Spleen (tissue), 11 donors: ENCODE measurements around the gene LRP2. TPM values are rescaled to one million over a fixed set of nuclear protein-coding genes. Genes with fewer than 3 reads are reported as not detected.
"Not testable (repeated sequence)": the region's sequence is repeated elsewhere in the genome, so short reads cannot be mapped to it uniquely, and the experiment has no call there.

Source experiments
- DNase-seq: peaks from one replicate; pipeline ENCODE4 v3.0.0-alpha.2; 2020
- H3K27ac ChIP-seq, 8 donors: fragments of 200-600 bp; sonication (generic) in 7 of 8; 1 replicate in 4 of 8; 2 replicates in 4 of 8; pipeline versions ENCODE4 v1.5.0 to v1.8.0; 2016 to 2021; ENCODE audit warnings: inconsistent platforms in 4 of 8, mild to moderate bottlenecking in 4 of 8, moderate library complexity in 1 of 8
- H3K27me3 ChIP-seq, 7 donors: fragments of 200-600 bp; sonication (generic) in 6 of 7; replicated peaks in 1 of 7; 1 replicate in 4 of 7; 2 replicates in 3 of 7; pipeline versions ENCODE4 v1.5.0 to v1.8.0; 2016 to 2021; ENCODE audit warnings: inconsistent platforms in 3 of 7, mild to moderate bottlenecking in 1 of 7
- H3K36me3 ChIP-seq, 6 donors: fragments of 200-600 bp; sonication (generic) in 5 of 6; 1 replicate in 4 of 6; 2 replicates in 2 of 6; pipeline versions ENCODE4 v1.5.0 to v1.8.0; 2016 to 2021; ENCODE audit warnings: inconsistent platforms in 2 of 6
- H3K4me1 ChIP-seq, 6 donors: fragments of 200-600 bp; sonication (generic) in 5 of 6; 1 replicate in 3 of 6; 2 replicates in 3 of 6; pipeline versions ENCODE4 v1.5.0 to v1.8.0; 2016 to 2021; ENCODE audit warnings: inconsistent platforms in 3 of 6
- H3K4me3 ChIP-seq, 8 donors: fragments of 200-600 bp; sonication (generic) in 7 of 8; 1 replicate in 4 of 8; 2 replicates in 4 of 8; pipeline versions ENCODE4 v1.5.0 to v1.8.0; 2016 to 2021; ENCODE audit warnings: inconsistent platforms in 4 of 8, mild to moderate bottlenecking in 4 of 8, moderate library complexity in 2 of 8
- H3K9me3 ChIP-seq, 8 donors: fragments of 200-600 bp; sonication (generic) in 7 of 8; 1 replicate in 4 of 8; 2 replicates in 4 of 8; pipeline versions ENCODE4 v1.5.0 to v1.8.0; 2016 to 2021; ENCODE audit warnings: inconsistent platforms in 4 of 8
- CTCF ChIP-seq, 11 experiments: fragments of 200-600 bp in 7 of 11; fragments of 450-650 bp in 4 of 11; sonication (generic) in 4 of 11; IDR thresholded peaks in 8 of 11; conservative IDR thresholded peaks in 3 of 11; 1 replicate in 7 of 11; 2 replicates in 4 of 11; pipeline versions ENCODE4 v1.4.0 to v1.8.0; 2016 to 2021; ENCODE audit warnings: antibody characterized with exemption in 11 of 11, inconsistent platforms in 4 of 11, mild to moderate bottlenecking in 1 of 11
- POLR2A ChIP-seq, 3 donors: fragments of 450-650 bp; IDR thresholded peaks; one replicate each; pipeline ENCODE4 v1.5.1; 2017; ENCODE audit warnings: antibody characterized with exemption in 3 of 3, mild to moderate bottlenecking in 1 of 3
- POLR2AphosphoS5 ChIP-seq, 3 donors: sonication (generic); formaldehyde crosslinking; IDR thresholded peaks; one replicate each; pipeline ENCODE4 v1.5.1; 2017; ENCODE audit warnings: antibody characterized with exemption in 3 of 3
- WGBS, 5 donors: extraction: QIAGEN DNeasy Blood & Tissue Kit in 3 of 5; methylation state at CpG; one replicate each; pipeline versions ENCODE4 v1.1.5 to v1.1.7; 2013 to 2018; 5-methylcytosine and 5-hydroxymethylcytosine counted together
- intact Hi-C: fragments of 100-400 bp; cut with DNase I; formaldehyde crosslinking; loops from one replicate; pipeline ENCODE4 v1.15.0; 2023; ENCODE audit warnings: low total_unique reads
- polyA plus RNA-seq, 3 donors: library from polyadenylated mRNA; stranded (reverse); fragments of 200-250 nt; gene quantifications; one replicate each; pipeline ENCODE4 v1.2.1, GENCODE V29; 2013
- total RNA-seq, 7 donors: library from RNA; depleted of rRNA in 3 of 7; stranded (reverse); fragments of >200 nt in 3 of 7; fragmentation: NEBNext Ultra II Directional in 4 of 7; extraction: Animal tissue kit (Norgen Biotek cat#: 25700) in 4 of 7; gene quantifications; one replicate each; pipeline versions ENCODE4 v1.1.0 to v1.2.1, GENCODE V29; 2016 to 2021
- donor health status: healthy with polysubstance abuse.
- donor health status: DM: no; HTN: no; CAD: no; lungs with moderate emphysema.
- donor health status: DM: no; HTN: no; CAD: no.
- donor health status: Bipolar disorder and iron deficiency.
- donor health status: healthy.
- donor health status: DM: no; HTN: no; CAD: no.
- donor health status: DM: yes; HTN: yes; CAD: no.

The LRP2 gene
- total and polyA plus RNA-seq, 10 donors = not detected

GRCh38 chr2:169280502-169280901, 81.8 kb downstream of the LRP2 start:
- intact Hi-C loops = no loop called here
- H3K4me3 ChIP-seq = no peak overlapping the region
- WGBS, 5 donors = 84 to 94% (median 91%) methylated on average over 4 of the region's 4 CpGs
- H3K4me1 ChIP-seq = no peaks in the 10 kb centered on the region
- H3K9me3 ChIP-seq = no peaks in the 10 kb centered on the region
- no peaks in the 10 kb centered on the region for H3K36me3 ChIP-seq
- H3K27me3 ChIP-seq = peaks cover 0 to 6% (median 0%) of the 10 kb centered on the region in 7 donors
- TF ChIP-seq CTCF (IDR thresholded peaks at IDR 0.05 in 8 of 11, conservative IDR thresholded peaks at IDR 0.05 in 3 of 11) (no peak), POLR2A (IDR thresholded peaks at IDR 0.05) (no peak), POLR2AphosphoS5 (IDR thresholded peaks at IDR 0.05) (no peak)
- DNase-seq = no peak
- H3K27ac ChIP-seq = no peak overlapping the region

GRCh38 chr2:169275696-169276444, 86.5 kb downstream of the LRP2 start:
- Histone ChIP-seq H3K4me1 (no peaks in the 10 kb centered on the region), H3K9me3 (no peaks in the 10 kb centered on the region), H3K27ac (no peak overlapping the region), H3K36me3 (no peaks in the 10 kb centered on the region), H3K4me3 (no peak overlapping the region), H3K27me3 (no peaks in the 10 kb centered on the region)
- no peak for DNase-seq
- 55 to 71% (median 59%) methylated on average over 7 of the region's 7 CpGs for WGBS, 5 donors
- TF ChIP-seq CTCF (IDR thresholded peaks at IDR 0.05 in 8 of 11, conservative IDR thresholded peaks at IDR 0.05 in 3 of 11) = no peak
- intact Hi-C loops = no loop called here

- TF ChIP-seq CTCF (IDR thresholded peaks at IDR 0.05 in 8 of 11, conservative IDR thresholded peaks at IDR 0.05 in 3 of 11) = no peak
- TF ChIP-seq POLR2A (IDR thresholded peaks at IDR 0.05) = no peak
- no peak for TF ChIP-seq POLR2AphosphoS5 (IDR thresholded peaks at IDR 0.05)
These were observed 90.3 kb downstream of the LRP2 start for GRCh38 chr2:169272010-169272409.

GRCh38 chr2:169270574-169270973, 91.8 kb downstream of the LRP2 start:
- H3K27me3 ChIP-seq, intact Hi-C loops, H3K27ac ChIP-seq, H3K4me1 ChIP-seq, H3K36me3 ChIP-seq, DNase-seq, H3K4me3 ChIP-seq, H3K9me3 ChIP-seq: not testable (repeated sequence)
- WGBS, 5 donors = 83 to 90% (median 87%) methylated on average over 6 of the region's 6 CpGs

More at GRCh38 chr2:169272010-169272409, 90.3 kb downstream of the LRP2 start:
- Histone ChIP-seq H3K4me3 (no peak overlapping the region), H3K36me3 (no peaks in the 10 kb centered on the region), H3K9me3 (no peaks in the 10 kb centered on the region), H3K4me1 (no peaks in the 10 kb centered on the region), H3K27me3 (no peaks in the 10 kb centered on the region), H3K27ac (no peak overlapping the region)
- 48 to 76% (median 65%) methylated on average over 4 of the region's 4 CpGs for WGBS, 5 donors
- no peak for DNase-seq
- intact Hi-C loops = no loop called here
